Ishikawa (cell line): ENCODE results near the gene OR10V1.

Experiments
- FOXM1 ChIP-seq: IDR thresholded peaks from 2 replicates; pipeline ENCODE4 v1.6.1; 2012; ENCODE audit warnings: low read depth, borderline replicate concordance
- RAD21 ChIP-seq: IDR thresholded peaks from 2 replicates; pipeline ENCODE4 v1.6.1; 2012; ENCODE audit warnings: low read depth
- TF ChIP-seq, protein P1 (sequence below): IDR thresholded peaks from 2 replicates; pipeline ENCODE4 v1.6.1; 2012; ENCODE audit warnings: low read depth, mild to moderate bottlenecking

DNA sequence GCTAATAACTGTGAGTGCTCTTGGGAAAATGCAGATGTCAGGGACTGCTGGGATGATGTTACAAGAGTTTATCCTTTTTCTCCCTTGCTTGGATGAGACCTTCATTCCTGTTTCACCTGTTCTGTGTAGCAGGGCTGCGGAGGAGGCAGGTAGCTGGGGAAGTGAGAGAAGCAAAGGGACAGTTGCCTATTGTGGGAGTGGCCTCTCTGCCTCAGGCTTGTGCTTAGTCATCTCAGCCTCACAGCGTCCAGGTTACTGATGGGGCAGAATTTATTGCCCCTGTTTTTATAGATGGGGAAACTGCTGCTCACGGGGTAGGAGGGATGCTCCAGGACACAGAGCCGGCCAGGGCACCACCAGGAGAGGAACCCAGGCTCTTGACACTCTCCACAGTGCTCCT is 43.2 kb upstream of the OR10V1 start:
- no peak for TF ChIP-seq FOXM1
- TF ChIP-seq, protein P1, sequence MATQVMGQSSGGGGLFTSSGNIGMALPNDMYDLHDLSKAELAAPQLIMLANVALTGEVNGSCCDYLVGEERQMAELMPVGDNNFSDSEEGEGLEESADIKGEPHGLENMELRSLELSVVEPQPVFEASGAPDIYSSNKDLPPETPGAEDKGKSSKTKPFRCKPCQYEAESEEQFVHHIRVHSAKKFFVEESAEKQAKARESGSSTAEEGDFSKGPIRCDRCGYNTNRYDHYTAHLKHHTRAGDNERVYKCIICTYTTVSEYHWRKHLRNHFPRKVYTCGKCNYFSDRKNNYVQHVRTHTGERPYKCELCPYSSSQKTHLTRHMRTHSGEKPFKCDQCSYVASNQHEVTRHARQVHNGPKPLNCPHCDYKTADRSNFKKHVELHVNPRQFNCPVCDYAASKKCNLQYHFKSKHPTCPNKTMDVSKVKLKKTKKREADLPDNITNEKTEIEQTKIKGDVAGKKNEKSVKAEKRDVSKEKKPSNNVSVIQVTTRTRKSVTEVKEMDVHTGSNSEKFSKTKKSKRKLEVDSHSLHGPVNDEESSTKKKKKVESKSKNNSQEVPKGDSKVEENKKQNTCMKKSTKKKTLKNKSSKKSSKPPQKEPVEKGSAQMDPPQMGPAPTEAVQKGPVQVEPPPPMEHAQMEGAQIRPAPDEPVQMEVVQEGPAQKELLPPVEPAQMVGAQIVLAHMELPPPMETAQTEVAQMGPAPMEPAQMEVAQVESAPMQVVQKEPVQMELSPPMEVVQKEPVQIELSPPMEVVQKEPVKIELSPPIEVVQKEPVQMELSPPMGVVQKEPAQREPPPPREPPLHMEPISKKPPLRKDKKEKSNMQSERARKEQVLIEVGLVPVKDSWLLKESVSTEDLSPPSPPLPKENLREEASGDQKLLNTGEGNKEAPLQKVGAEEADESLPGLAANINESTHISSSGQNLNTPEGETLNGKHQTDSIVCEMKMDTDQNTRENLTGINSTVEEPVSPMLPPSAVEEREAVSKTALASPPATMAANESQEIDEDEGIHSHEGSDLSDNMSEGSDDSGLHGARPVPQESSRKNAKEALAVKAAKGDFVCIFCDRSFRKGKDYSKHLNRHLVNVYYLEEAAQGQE, result no peak
- no peak for TF ChIP-seq RAD21
